K562 (cell line): ENCODE results near the gene RBM20. TPM values are rescaled to one million over a fixed set of nuclear protein-coding genes. Genes with fewer than 3 reads are reported as not detected.

Source experiments
- ATAC-seq: fragments of 200-7000 bp; cut with Tn5 transposase; 3 replicates; pipeline ENCODE4 v1.9.1; 2020; ENCODE audit warnings: moderate library complexity
- BruUV-seq: library from RNA; stranded (reverse); fragments of 400-500 nt; replicated peaks from 2 replicates; lab custom pipeline; 2021; lab: Mats Ljungman, UMichigan
- CTCF ChIA-PET: fragments of 300-600 bp; formaldehyde crosslinking; extraction: SDS; loops from one replicate; lab custom pipeline; 2021; ENCODE audit warnings: low intra/inter-chr PET ratio; lab: Yijun Ruan, JAX
- POLR2A ChIA-PET: fragments of 300-600, 350-650 bp; sonication (Branson Sonifier 250); formaldehyde crosslinking; extraction: SDS; loops from one replicate; lab custom pipeline; 2021; ENCODE audit warnings: antibody characterized with exemption, inconsistent platforms; lab: Yijun Ruan, JAX
- DNase-seq, 4 experiments: peaks; one replicate each; pipeline versions ENCODE4 v3.0.0 to v3.0.0-alpha.2; 2011 to 2018; ENCODE audit warnings: low spot score in 3 of 4, mixed read lengths in 3 of 4; ENCODE audit errors: extremely low read depth in 1 of 4
- FAIRE-seq: peaks from 2 replicates; lab custom pipeline; 2011; peaks lifted over from hg19 to GRCh38; lab: Jason Lieb, UNC
- H2AFZ ChIP-seq: 2 replicates; pipeline ENCODE4 v1.6.0; 2011; ENCODE audit warnings: low read depth, low read length, control low read depth, inconsistent platforms
- H3K27ac ChIP-seq: fragments of 200-600 bp; 3 replicates; pipeline ENCODE4 v1.8.0; 2011; ENCODE audit warnings: low read depth, mild to moderate bottlenecking, control low read depth, inconsistent platforms, low read length, moderate library complexity, mixed read lengths; ENCODE audit errors: extremely low read depth
- H3K27me3 ChIP-seq, 2 experiments: fragments of 300-600 bp in 1 of 2; 2 replicates in 1 of 2; 3 replicates in 1 of 2; pipeline versions ENCODE4 v1.6.0 to v1.8.0; 2011; ENCODE audit warnings: inconsistent platforms in 2 of 2, low read length in 2 of 2, mild to moderate bottlenecking in 1 of 2, mixed read lengths in 1 of 2, moderate library complexity in 1 of 2; ENCODE audit not compliant: control insufficient read depth in 2 of 2, insufficient read depth in 2 of 2
- H3K36me3 ChIP-seq: fragments of 300-600 bp; 3 replicates; pipeline ENCODE4 v1.8.0; 2011; ENCODE audit warnings: mild to moderate bottlenecking, low read length, inconsistent platforms; ENCODE audit not compliant: control insufficient read depth, insufficient read depth
- H3K4me1 ChIP-seq, 2 experiments: fragments of 200-600 bp in 1 of 2; replicated peaks in 1 of 2; 2 replicates in 1 of 2; 3 replicates in 1 of 2; pipeline versions ENCODE4 v1.5.1 to v1.8.0; 2011; ENCODE audit warnings: inconsistent platforms in 2 of 2, low read length in 2 of 2, mild to moderate bottlenecking in 1 of 2, mixed read lengths in 1 of 2, moderate library complexity in 1 of 2; ENCODE audit not compliant: control insufficient read depth in 2 of 2, insufficient read depth in 2 of 2
- H3K4me2 ChIP-seq: 2 replicates; pipeline ENCODE4 v1.6.1; 2011; ENCODE audit warnings: low read length, control low read depth, inconsistent platforms, mixed read lengths; ENCODE audit not compliant: insufficient read depth
- H3K4me3 ChIP-seq: fragments of 200-600 bp; sonication (generic), shearing (Covaris generic); 2 replicates; pipeline ENCODE4 v1.5.1; 2016; ENCODE audit warnings: control low read depth, inconsistent platforms
- H3K79me2 ChIP-seq: fragments of 200-600 bp; 3 replicates; pipeline ENCODE4 v1.8.0; 2011; ENCODE audit warnings: low read length, inconsistent platforms; ENCODE audit not compliant: control insufficient read depth, insufficient read depth
- H3K9ac ChIP-seq, 2 experiments: 2 replicates each; pipeline versions ENCODE4 v1.6.0 to v1.6.1; 2011; ENCODE audit warnings: low read depth in 2 of 2, low read length in 2 of 2, control low read depth in 1 of 2, inconsistent platforms in 1 of 2, mild to moderate bottlenecking in 1 of 2, mixed read lengths in 1 of 2; ENCODE audit not compliant: insufficient read depth in 1 of 2
- H3K9me1 ChIP-seq: one replicate; pipeline ENCODE4 v1.6.0; 2011; ENCODE audit warnings: inconsistent platforms, mild to moderate bottlenecking, low read length, moderate library complexity; ENCODE audit not compliant: control insufficient read depth, insufficient read depth
- H3K9me3 ChIP-seq: replicated peaks from 2 replicates; pipeline ENCODE4 v1.5.1; 2011; ENCODE audit warnings: low read depth, low read length, inconsistent platforms; ENCODE audit not compliant: control insufficient read depth, insufficient read depth
- H4K20me1 ChIP-seq: replicated peaks from 2 replicates; pipeline ENCODE4 v1.6.1; 2011; ENCODE audit warnings: low read length, inconsistent platforms, mixed read lengths; ENCODE audit not compliant: control insufficient read depth, insufficient read depth
- ARID2 ChIP-seq: fragments of 450-650 bp; IDR thresholded peaks from 2 replicates; pipeline ENCODE4 v1.6.1; 2017; ENCODE audit warnings: antibody characterized with exemption, mild to moderate bottlenecking
- PHB ChIP-seq: fragments of 250-450 bp; sonication (Bioruptor Pico); IDR thresholded peaks from 2 replicates; pipeline ENCODE4 v1.5.0; 2021
- SP2 ChIP-seq: IDR thresholded peaks from 2 replicates; pipeline ENCODE4 v1.6.1; 2011; ENCODE audit warnings: mild to moderate bottlenecking, low read depth, low read length, moderate library complexity; ENCODE audit not compliant: poor library complexity, severe bottlenecking; ENCODE audit errors: extremely low read depth
- TAF15 ChIP-seq: fragments of 200-400 bp; formaldehyde crosslinking; IDR thresholded peaks from 2 replicates; pipeline ENCODE4 v1.6.1; 2017; ENCODE audit warnings: mild to moderate bottlenecking, low read depth, low read length, moderate library complexity
- ZBTB49 ChIP-seq: sonication (generic); formaldehyde crosslinking; IDR thresholded peaks from 2 replicates; pipeline ENCODE4 v1.8.0; 2022; ENCODE audit warnings: missing genetic modification reagents, mild to moderate bottlenecking, borderline replicate concordance
- ZNF217 ChIP-seq: sonication (generic); formaldehyde crosslinking; IDR thresholded peaks from 2 replicates; pipeline ENCODE4 v1.8.0; 2022; ENCODE audit warnings: mild to moderate bottlenecking, missing genetic modification reagents
- WGBS: fragments of 100-300 bp; shearing (Covaris generic); methylation state at CpG from one replicate; pipeline ENCODE4 v1.1.6; 2016; ENCODE audit warnings: low coverage, mixed read lengths; ENCODE audit not compliant: insufficient coverage; ENCODE audit errors: missing lambda C conversion rate; 5-methylcytosine and 5-hydroxymethylcytosine counted together
- in situ Hi-C: fragments of 300-500 bp; cut with MboI; formaldehyde crosslinking; loops from 4 replicates; pipeline ENCODE4 v1.15.0; 2018; ENCODE audit warnings: inconsistent platforms, mixed read lengths
- intact Hi-C: fragments of 100-400 bp; cut with micrococcal nuclease; formaldehyde crosslinking; loops from 2 replicates; pipeline ENCODE4 v1.14.2; 2022
- polyA plus RNA-seq, 8 experiments: library from polyadenylated mRNA; depleted of rRNA in 4 of 8; stranded (reverse) in 5 of 8; unstranded in 3 of 8; fragments of >200 nt; fragmentation: Nextera tagmentation in 2 of 8; fragmentation: Illumina TruSeq in 1 of 8; extraction: Ambion mirVana in 2 of 8; extraction: Trizol in 1 of 8; gene quantifications; 2 replicates each; pipeline versions ENCODE4 v1.2.1 to v1.2.3, GENCODE V29; 2011 to 2014; ENCODE audit warnings: inconsistent platforms in 1 of 8, missing spikeins in 1 of 8
- total RNA-seq, 7 experiments: library from RNA; depleted of rRNA in 6 of 7; stranded (reverse); fragments of >200 nt in 6 of 7; fragmentation: Illumina TruSeq in 2 of 7; extraction: Trizol in 2 of 7; gene quantifications; 2 replicates each; pipeline versions ENCODE4 v1.2.1 to v1.2.3, GENCODE V29; 2011 to 2021; ENCODE audit warnings: low replicate concordance in 1 of 7
- TF ChIP-seq, protein P1 (sequence below): fragments of 450-650 bp; IDR thresholded peaks from 2 replicates; pipeline ENCODE4 v1.6.1; 2016; ENCODE audit warnings: missing biosample characterization, missing genetic modification characterization

RBM20 gene
- total and polyA plus RNA-seq, 9 of the 15 experiments (the other 6 are each of a cell fraction or from before 2014, with no cell fraction given), result 0.63 to 5.7 (median 3.2) TPM

- TF ChIP-seq SP2, result no peak
- no peak for TF ChIP-seq PHB (CRISPR knock-in tag)
- no peak for TF ChIP-seq ZNF217
- TF ChIP-seq, protein P1, sequence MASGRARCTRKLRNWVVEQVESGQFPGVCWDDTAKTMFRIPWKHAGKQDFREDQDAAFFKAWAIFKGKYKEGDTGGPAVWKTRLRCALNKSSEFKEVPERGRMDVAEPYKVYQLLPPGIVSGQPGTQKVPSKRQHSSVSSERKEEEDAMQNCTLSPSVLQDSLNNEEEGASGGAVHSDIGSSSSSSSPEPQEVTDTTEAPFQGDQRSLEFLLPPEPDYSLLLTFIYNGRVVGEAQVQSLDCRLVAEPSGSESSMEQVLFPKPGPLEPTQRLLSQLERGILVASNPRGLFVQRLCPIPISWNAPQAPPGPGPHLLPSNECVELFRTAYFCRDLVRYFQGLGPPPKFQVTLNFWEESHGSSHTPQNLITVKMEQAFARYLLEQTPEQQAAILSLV (tag), result no peak
Measured at GRCh38 chr10:110676016-110676415, 31.9 kb downstream of the RBM20 start (continued).

GRCh38 chr10:110679486-110680272 lies 35.5 kb downstream of the RBM20 start:
- H3K36me3 ChIP-seq, result no peaks in the 10 kb centered on the region
- ATAC-seq (no peak), FAIRE-seq (no peak), DNase-seq (no peak)
- WGBS, result 84% methylated on average over 12 of the region's 13 CpGs
- H3K4me2 ChIP-seq, result no peak overlapping the region
- H4K20me1 ChIP-seq, result no peaks in the 10 kb centered on the region
- H2AFZ ChIP-seq, result no peak overlapping the region
- no TSS peak for BruUV-seq
- no peaks in the 10 kb centered on the region for H3K9me1 ChIP-seq
- H3K9ac ChIP-seq, result 0 out of 4 replicates have a peak overlapping the region, but pooled peaks of 1 of the 2 experiments have one; percentile 66
- H3K4me1 ChIP-seq, result peaks cover 0 to 11% of the 10 kb centered on the region in 2 experiments; a peak in 3 of 5 replicates
- H3K4me3 ChIP-seq, result no peak overlapping the region
- H3K27me3 ChIP-seq, result no peaks in the 10 kb centered on the region
- ChIA-PET CTCF (no interaction called here), POLR2A (interaction anchor here (0.6 to 1.2 kb wide), 2 partner anchors 31 to 315 kb away, joined by 3 read pairs; no protein-coding TSS in a partner anchor)
- no peak overlapping the region for H3K27ac ChIP-seq
- 0 out of 2 replicates have a peak, but pooled peaks cover under 1% of the 10 kb centered on the region for H3K9me3 ChIP-seq
- in situ Hi-C loops, result loop anchor here (10.0 kb wide), 1 partner anchor 65 kb away; no protein-coding TSS in a partner anchor
- TF ChIP-seq TAF15 (no peak), ARID2 (no peak), ZBTB49 (CRISPR knock-in tag) (no peak)
- peaks cover 8% of the 10 kb centered on the region for H3K79me2 ChIP-seq
- intact Hi-C loops, result no loop called here
